Body of pancreas (tissue), 4 donors: Measurements from ENCODE around the gene UBE2E2. TPM values are rescaled to one million over a fixed set of nuclear protein-coding genes. Genes with fewer than 3 reads are reported as not detected.

Source experiments
- ATAC-seq: fragments of 150-250 bp; one replicate; pipeline ENCODE4 v1.9.1; 2016
- DNase-seq, 4 donors: peaks; one replicate each; pipeline ENCODE4 v3.0.0-alpha.2; 2019
- H3K27ac ChIP-seq, 4 donors: fragments of 200-600 bp; sonication (generic); 1 replicate in 3 of 4; 2 replicates in 1 of 4; pipeline versions ENCODE4 v1.5.1 to v1.6.1; 2016 to 2019; ENCODE audit warnings: mild to moderate bottlenecking in 1 of 4, mixed read lengths in 1 of 4, moderate library complexity in 1 of 4
- H3K27me3 ChIP-seq, 2 donors: fragments of 200-600 bp; sonication (generic); one replicate each; pipeline ENCODE4 v1.6.0; 2016; ENCODE audit warnings: mild to moderate bottlenecking in 1 of 2
- H3K36me3 ChIP-seq, 2 donors: fragments of 200-600 bp; sonication (generic); replicated peaks in 1 of 2; 2 replicates each; pipeline ENCODE4 v1.5.1; 2016; ENCODE audit warnings: low read depth in 2 of 2; ENCODE audit not compliant: insufficient read depth in 1 of 2
- H3K4me1 ChIP-seq: fragments of 200-600 bp; sonication (generic); one replicate; pipeline ENCODE4 v1.6.0; 2016
- H3K4me3 ChIP-seq, 2 donors: fragments of 200-600 bp; sonication (generic); 1 replicate in 1 of 2; 2 replicates in 1 of 2; pipeline ENCODE4 v1.5.1; 2016 to 2019
- H3K9me3 ChIP-seq, 3 donors: fragments of 200-600 bp; sonication (generic); 1 replicate in 2 of 3; 2 replicates in 1 of 3; pipeline ENCODE4 v1.5.1; 2016
- CTCF ChIP-seq, 7 experiments: fragments of 450-650 bp in 4 of 7; fragments of 200-600 bp in 3 of 7; sonication (generic) in 3 of 7; IDR thresholded peaks; one replicate each; pipeline ENCODE4 v1.5.1; 2016 to 2019; ENCODE audit warnings: antibody characterized with exemption in 7 of 7
- POLR2A ChIP-seq, 3 donors: fragments of 450-650 bp; IDR thresholded peaks; one replicate each; pipeline ENCODE4 v1.6.1; 2016; ENCODE audit warnings: antibody characterized with exemption in 3 of 3, mild to moderate bottlenecking in 2 of 3
- WGBS, 2 donors: methylation state at CpG; one replicate each; pipeline ENCODE4 v1.1.5; 2017; 5-methylcytosine and 5-hydroxymethylcytosine counted together
- intact Hi-C: fragments of 100-400 bp; cut with DNase I; formaldehyde crosslinking; loops from one replicate; pipeline ENCODE4 v1.15.1; 2023
- total RNA-seq, 2 donors: library from RNA; depleted of rRNA; stranded (reverse); fragments of >200 nt; gene quantifications; one replicate each; pipeline ENCODE4 v1.1.0, GENCODE V29; 2016

The UBE2E2 gene
- total RNA-seq, 2 donors from 2014 or later, result 7.8 to 23.7 TPM

- TF ChIP-seq CTCF (IDR thresholded peaks at IDR 0.05) (no peak), POLR2A (IDR thresholded peaks at IDR 0.05) (no peak)
- intact Hi-C loops, result no loop called here
- Histone ChIP-seq H3K9me3 (no peaks in the 10 kb centered on the region), H3K27ac (no peak overlapping the region), H3K27me3 (no peaks in the 10 kb centered on the region), H3K4me1 (no peaks in the 10 kb centered on the region), H3K36me3 (no peaks in the 10 kb centered on the region), H3K4me3 (no peak overlapping the region)
- ATAC-seq, result no peak
- DNase-seq, result no peak
Observed at GRCh38 chr3:23438657-23439056, 235.5 kb downstream of the UBE2E2 start.

GRCh38 chr3:23439080-23439479 is 236.0 kb downstream of the UBE2E2 start:
- H3K27me3 ChIP-seq, result no peaks in the 10 kb centered on the region
- no peaks in the 10 kb centered on the region for H3K9me3 ChIP-seq
- 80 to 93% methylated on average over 2 of the region's 2 CpGs for WGBS, 2 donors
- no peaks in the 10 kb centered on the region for H3K4me1 ChIP-seq
- ATAC-seq (no peak), DNase-seq (no peak)
- TF ChIP-seq POLR2A (IDR thresholded peaks at IDR 0.05) (no peak), CTCF (IDR thresholded peaks at IDR 0.05) (no peak)
- H3K4me3 ChIP-seq, result no peak overlapping the region
- intact Hi-C loops, result no loop called here
- no peaks in the 10 kb centered on the region for H3K36me3 ChIP-seq
- H3K27ac ChIP-seq, result no peak overlapping the region

- Histone ChIP-seq H3K27ac (no peak overlapping the region), H3K4me1 (no peaks in the 10 kb centered on the region), H3K9me3 (no peaks in the 10 kb centered on the region), H3K4me3 (no peak overlapping the region), H3K27me3 (no peaks in the 10 kb centered on the region), H3K36me3 (no peaks in the 10 kb centered on the region)
- DNase-seq (no peak), ATAC-seq (no peak)
- 78 to 80% methylated on average over 12 of the region's 12 CpGs for WGBS, 2 donors
- TF ChIP-seq CTCF (IDR thresholded peaks at IDR 0.05), result no peak
- TF ChIP-seq POLR2A (IDR thresholded peaks at IDR 0.05), result no peak
- intact Hi-C loops, result no loop called here
Observed at GRCh38 chr3:23440416-23441294, 237.5 kb downstream of the UBE2E2 start.

- no peak overlapping the region for H3K4me3 ChIP-seq
- DNase-seq (no peak), ATAC-seq (no peak)
- no peaks in the 10 kb centered on the region for H3K4me1 ChIP-seq
- TF ChIP-seq POLR2A (IDR thresholded peaks at IDR 0.05) (no peak), CTCF (IDR thresholded peaks at IDR 0.05) (no peak)
- H3K27me3 ChIP-seq, result no peaks in the 10 kb centered on the region
- no peaks in the 10 kb centered on the region for H3K9me3 ChIP-seq
- H3K36me3 ChIP-seq, result no peaks in the 10 kb centered on the region
- 53 to 62% methylated on average over 4 of the region's 4 CpGs for WGBS, 2 donors
- intact Hi-C loops, result no loop called here
- no peak overlapping the region for H3K27ac ChIP-seq
Observed at GRCh38 chr3:23442598-23443383, 239.7 kb downstream of the UBE2E2 start.
